OCI-LY1 (cell line): ENCODE results near the gene EMILIN3.

Experiments
- EZH2 ChIP-seq: fragments of 200-600 bp; sonication (generic), shearing (Covaris generic); IDR thresholded peaks from 2 replicates; pipeline ENCODE4 v1.8.0; 2017; ENCODE audit warnings: borderline replicate concordance, mixed run types, mild to moderate bottlenecking, antibody characterized with exemption, low read length, moderate library complexity, mixed read lengths
- TF ChIP-seq, protein P1 (sequence below): fragments of 200-600 bp; sonication (generic), shearing (Covaris generic); IDR thresholded peaks from 2 replicates; pipeline ENCODE4 v1.5.1; 2017; ENCODE audit warnings: mild to moderate bottlenecking, antibody characterized with exemption, low read length, moderate library complexity, mixed read lengths

GRCh38 chr20:41355598-41356203 lies 10.9 kb downstream of the EMILIN3 start:
- TF ChIP-seq, protein P1, sequence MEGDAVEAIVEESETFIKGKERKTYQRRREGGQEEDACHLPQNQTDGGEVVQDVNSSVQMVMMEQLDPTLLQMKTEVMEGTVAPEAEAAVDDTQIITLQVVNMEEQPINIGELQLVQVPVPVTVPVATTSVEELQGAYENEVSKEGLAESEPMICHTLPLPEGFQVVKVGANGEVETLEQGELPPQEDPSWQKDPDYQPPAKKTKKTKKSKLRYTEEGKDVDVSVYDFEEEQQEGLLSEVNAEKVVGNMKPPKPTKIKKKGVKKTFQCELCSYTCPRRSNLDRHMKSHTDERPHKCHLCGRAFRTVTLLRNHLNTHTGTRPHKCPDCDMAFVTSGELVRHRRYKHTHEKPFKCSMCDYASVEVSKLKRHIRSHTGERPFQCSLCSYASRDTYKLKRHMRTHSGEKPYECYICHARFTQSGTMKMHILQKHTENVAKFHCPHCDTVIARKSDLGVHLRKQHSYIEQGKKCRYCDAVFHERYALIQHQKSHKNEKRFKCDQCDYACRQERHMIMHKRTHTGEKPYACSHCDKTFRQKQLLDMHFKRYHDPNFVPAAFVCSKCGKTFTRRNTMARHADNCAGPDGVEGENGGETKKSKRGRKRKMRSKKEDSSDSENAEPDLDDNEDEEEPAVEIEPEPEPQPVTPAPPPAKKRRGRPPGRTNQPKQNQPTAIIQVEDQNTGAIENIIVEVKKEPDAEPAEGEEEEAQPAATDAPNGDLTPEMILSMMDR, result no peak
- no peak for TF ChIP-seq EZH2
